Measurements from ENCODE around the gene HINT3.
"Not testable (repeated sequence)": the region's sequence is repeated elsewhere in the genome, so short reads cannot be mapped to it uniquely, and the experiment has no call there.

Gene HINT3

GRCh38 chr6:125963817-125964216 is 7.2 kb downstream of the HINT3 start:
- DNase-seq = no peak

DNA sequence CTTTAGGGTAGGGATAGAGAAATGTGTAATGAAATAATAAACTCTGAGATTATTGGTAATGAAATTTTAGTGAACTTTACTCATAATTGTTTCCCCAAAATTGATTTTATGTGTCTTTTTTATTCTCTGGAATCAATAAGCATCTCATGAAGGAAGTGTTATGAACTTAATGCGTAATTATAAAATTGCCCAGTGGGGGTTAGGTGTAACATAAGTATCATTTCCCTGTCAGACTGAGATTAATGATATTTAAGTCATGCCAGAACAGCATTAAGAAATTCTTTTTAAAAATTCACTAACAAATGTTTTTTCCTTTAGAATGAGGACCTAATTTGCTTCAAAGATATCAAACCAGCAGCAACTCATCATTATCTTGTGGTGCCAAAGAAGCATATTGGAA is 10.0 kb downstream of the HINT3 start:
- DNase-seq = no peak

DNA sequence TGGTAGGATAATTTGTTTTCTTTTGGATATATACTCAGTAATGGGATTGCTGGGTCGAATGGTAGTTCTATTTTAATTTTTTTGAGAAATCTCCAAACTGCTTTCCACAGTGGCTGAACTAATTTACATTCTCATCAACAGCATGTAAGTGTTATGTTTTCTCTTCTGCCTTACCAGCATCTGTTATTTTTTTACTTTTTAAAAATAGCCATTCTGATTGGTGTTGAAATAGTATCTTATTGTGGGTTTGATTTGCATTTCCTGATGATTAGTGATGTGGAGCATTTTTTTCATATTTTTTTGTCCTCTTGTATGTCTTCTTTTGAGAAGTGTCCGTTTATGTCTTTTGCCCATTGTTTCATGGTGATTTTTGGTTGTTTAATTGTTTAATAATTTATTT is 11.9 kb downstream of the HINT3 start:
- DNase-seq = no peak

GRCh38 chr6:125970760-125971159 is 14.2 kb downstream of the HINT3 start:
- no peak for DNase-seq

- not testable (repeated sequence) for DNase-seq
These were observed 15.9 kb downstream of the HINT3 start for GRCh38 chr6:125972478-125972877.

GRCh38 chr6:125974214-125974866 is 17.8 kb downstream of the HINT3 start:
- DNase-seq = peak; percentile 86

- no peak for DNase-seq
These were observed 22.5 kb downstream of the HINT3 start for GRCh38 chr6:125979101-125979500.

DNA sequence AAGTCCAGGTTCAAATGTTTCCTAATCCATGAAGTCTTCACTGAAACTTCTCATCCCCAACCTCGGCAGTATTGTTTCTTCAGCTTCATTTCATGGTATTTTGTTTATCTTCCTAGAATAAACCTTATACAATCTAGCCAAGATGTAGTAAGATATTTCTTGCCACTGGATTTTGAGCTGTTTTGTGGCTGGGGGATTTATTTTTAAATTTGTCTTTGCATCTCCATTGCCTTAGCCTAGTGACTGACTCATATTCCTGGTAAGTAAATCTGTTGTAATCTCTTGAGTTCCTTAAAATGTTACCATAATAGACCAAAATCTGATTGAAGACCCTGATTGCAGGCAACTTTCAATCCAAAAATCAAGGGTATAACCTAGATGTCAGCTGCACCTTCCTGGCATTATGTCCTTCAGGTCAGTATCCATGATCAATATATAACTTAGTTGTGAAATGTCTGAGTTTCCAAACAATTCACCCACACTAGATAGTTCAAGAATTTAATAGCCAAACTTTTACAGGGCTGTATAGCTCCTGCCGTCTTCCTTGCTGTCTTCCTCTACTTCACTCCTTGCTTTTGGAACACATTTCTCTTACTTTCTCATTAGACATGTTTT is 25.1 kb downstream of the HINT3 start:
- no peak for DNase-seq

DNA sequence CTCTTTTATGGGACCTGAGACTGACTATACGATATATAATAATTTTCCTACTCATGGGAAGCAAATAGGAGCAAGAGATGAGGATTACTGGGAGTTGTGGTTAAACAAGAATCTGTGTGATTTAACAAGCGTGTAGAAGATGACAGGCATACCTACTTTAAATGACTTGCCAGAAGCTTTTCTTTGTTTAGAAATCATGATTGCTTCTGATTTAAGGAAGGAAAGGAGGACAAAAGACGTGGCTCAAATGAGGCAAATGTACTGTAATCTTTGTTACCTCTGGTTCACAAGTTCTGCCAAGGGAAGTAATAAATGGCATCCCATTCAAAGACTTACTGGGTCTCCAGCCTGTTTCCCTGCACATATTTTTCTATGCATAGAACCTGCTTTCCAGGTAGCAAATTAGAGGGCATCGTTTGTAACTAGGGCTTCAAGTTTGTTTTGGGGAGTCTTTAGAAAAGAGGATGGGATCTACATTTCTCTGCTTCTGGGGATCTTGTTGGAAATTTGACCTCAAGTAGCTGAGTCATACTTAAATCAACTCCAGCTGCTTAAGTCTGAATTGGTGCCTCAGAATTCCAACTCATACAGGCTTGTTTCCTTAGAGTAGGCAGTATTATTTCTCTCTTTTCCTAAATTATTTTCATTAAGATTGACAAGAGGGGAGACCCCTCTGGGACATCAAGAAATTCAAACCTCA is 26.8 kb downstream of the HINT3 start:
- DNase-seq = no peak

DNA sequence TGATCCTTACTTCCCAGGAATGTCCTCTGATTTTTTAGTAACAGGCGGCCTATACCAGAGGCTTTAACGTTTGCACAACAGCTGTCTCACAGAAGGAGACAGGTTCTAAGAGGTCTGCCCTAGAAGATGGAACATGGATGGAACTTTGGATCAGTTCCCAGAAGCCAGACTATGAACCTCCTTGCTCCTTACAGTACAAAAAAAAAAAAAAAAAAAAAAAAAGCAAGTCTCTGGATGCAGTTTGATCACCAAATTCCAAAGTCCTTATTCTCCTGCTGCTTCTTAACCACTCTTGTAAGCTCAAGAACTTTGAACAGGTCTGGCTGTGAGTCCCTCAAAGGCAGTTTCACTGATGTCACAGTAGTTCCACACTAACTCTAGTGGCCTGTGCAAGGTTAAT is 27.7 kb downstream of the HINT3 start:
- DNase-seq = no peak

GRCh38 chr6:125985522-125985921 is 29.0 kb downstream of the HINT3 start:
- DNase-seq = no peak

DNA sequence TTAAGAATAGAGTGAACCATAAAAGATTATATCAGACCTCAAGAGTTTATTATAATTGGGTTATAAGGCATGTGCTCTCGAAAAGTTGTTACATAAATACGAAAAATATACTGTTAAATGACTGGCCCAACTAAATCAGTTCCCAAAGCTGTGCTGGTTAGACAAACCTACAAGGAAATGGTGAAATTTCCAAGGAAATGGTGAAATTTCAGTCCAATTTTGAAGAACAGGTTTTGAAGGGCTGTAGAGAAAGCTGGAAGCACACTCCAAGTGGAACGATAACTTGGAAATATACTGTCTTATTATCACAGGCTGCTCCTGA is 29.4 kb downstream of the HINT3 start:
- DNase-seq = no peak

- DNase-seq = peak; percentile 100
These were observed 29.9 kb downstream of the HINT3 start, which contains the start of gene TRMT11 for GRCh38 chr6:125986301-125987025. TSS of gene TRMT11 (plus strand) at chr6:125986540. CDS start at chr6:125986551, 11 bp downstream.

GRCh38 chr6:125987026-125987617 is 30.6 kb downstream of the HINT3 start:
- DNase-seq = peak; percentile 53

DNA sequence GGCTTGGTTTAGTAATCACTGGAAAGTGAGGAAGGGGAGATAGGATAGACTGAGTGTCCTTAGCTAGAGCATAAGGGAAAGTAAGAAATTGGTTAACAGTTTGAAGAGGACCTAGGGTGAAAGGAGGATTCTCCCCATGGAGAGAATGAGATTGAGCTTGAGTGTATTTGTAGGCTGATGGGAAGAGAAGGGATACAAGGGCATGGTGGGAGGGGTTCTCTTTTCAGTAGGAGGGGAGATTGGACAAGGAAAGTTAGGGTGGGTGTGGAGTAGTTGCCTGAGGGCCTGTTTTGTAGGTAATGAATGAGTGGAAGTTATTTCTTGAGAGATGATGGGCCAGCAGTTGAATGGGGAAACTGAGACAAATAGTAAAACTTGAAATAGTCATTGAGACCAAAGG is 31.7 kb downstream of the HINT3 start:
- no peak for DNase-seq

GRCh38 chr6:125989631-125990030 is 33.1 kb downstream of the HINT3 start:
- no peak for DNase-seq

DNA sequence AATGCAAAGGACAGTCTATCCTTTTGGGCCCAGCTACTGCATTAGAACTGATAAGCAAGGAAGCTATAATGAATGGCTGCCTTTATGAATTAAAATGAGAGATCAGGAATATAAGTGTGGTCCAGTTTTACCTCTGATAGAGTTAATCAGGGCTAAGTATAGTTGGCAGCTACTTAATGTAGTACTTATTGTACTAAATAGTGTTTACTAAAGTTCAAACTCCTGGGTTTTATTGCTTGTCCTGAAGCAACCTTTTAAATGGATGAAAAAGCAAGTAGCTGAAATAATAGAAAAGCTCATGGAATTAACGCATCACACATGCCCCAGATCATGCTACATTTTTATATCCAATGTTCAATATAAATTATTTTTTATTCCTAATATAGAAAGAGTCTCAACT is 35.1 kb downstream of the HINT3 start:
- no peak for DNase-seq

GRCh38 chr6:125994670-125995488 is 38.3 kb downstream of the HINT3 start:
- no peak for DNase-seq

DNA sequence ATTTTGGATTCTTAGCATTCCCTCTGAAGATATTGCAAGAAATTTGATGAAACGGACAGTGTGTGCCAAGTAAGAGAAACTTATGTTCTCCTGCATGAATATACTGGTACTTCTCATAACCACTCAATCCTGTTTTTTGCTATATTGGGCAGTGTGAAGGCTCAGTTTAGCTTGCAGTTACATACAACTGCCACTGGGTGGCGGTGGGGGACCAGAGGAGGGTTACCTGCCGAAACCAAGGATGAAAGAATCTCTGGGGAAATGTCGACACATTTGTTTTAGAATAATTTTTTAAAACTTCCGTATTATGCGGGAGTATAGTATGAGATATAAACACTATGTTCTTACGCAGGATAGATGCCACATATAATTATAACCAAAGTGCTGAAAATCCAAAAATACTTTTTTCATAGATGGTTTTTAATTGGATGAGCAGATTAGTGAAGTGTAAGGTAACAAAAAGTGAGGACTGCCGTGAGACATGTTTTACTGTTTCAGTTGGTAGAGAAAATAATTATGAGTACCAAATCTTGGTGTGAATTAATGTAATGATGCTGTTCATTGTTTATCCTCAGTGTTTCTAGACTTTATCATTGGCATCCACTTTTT is 39.5 kb downstream of the HINT3 start:
- peak; percentile 85 for DNase-seq

GRCh38 chr6:126002755-126003679 is 46.4 kb downstream of the HINT3 start:
- DNase-seq = no peak

DNA sequence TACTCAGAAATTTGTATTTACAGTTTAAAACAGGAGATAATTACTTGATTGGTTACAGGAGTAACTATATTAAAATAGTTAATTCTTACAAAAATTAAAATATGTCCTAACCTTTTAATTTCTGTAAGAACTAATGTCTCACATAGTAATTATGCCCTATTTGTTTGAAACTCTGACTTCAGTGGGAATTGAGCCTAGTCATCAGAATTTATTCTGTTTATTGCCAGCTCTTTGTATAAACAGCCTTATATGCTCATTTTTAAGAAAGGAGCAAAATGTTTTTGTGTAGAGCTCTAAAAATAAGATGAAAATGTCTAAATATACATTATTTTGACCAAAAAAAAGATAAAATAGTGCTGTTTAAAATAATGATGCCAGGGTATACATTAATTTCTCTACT is 51.2 kb downstream of the HINT3 start:
- no peak for DNase-seq

Measured in NCI-H2029 (cell line).